DMS 273 treated with DMSO at 0.1 percent for 48 hours (cell line): ENCODE results near the gene SAPCD2.

Source experiments
- DNase-seq: peaks from one replicate; lab custom pipeline; 2025; lab: John Stamatoyannopoulos, UW

SAPCD2 gene

DNA sequence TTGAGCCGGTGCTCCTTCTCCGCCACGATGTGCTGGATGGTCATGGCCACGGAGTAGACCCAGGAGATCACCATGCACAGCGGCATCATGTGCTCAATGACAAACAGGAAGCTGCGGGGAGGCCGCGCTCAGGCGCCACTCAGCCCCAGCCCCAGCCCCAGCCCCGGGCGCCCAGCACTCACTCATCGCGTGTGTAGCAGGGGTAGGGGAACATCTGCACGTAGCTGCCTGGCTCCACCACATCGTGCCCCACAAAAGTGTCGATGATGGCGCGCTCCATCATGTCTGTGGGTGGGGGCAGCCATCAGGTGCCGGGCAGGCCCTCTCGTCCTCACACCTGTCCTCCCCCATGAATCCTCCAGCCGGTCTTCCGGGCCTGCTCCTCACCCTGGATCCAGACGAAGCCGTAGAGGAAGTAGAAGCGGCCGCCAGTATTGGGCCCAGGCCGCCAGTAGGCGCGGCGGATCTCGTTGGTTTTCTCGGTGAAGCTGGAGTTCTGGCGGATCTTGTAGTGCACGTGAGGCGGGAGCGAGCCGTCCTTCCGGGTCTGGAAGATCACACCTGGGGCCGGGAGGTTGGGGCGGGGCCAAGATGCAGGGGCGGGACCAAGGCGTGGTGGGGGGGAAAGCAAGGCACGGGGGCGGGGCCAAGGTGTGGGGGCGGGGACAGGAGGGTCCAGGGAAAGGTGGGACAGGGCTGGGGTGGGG, 52.4 kb downstream of the SAPCD2 start:
- no peak for DNase-seq

- DNase-seq = no peak
These were observed 53.3 kb downstream of the SAPCD2 start for GRCh38 chr9:137017071-137017470.

- DNase-seq = no peak
These were observed 53.9 kb downstream of the SAPCD2 start for GRCh38 chr9:137016436-137016835.

DNA sequence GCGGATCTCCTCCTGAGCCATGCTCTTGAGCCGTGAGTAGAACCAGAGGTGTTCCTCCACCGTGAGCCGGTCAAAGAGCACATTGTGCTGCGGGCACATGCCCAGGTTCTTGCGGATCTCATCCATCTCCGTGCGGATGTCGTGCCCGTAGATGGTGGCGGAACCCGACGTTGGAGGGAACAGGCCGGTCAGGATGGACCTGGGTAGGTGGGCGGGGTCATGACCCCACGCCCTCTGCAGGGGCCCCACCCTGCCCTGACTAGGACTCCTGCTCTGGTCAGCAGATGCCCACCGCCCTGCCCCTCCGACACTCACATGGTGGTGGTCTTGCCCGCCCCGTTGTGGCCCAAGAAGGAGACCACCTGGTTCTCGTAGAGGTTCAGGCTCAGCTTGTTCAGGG, 54.4 kb downstream of the SAPCD2 start:
- DNase-seq = no peak

- no peak for DNase-seq
These were observed 54.8 kb downstream of the SAPCD2 start for GRCh38 chr9:137015540-137015930.

DNA sequence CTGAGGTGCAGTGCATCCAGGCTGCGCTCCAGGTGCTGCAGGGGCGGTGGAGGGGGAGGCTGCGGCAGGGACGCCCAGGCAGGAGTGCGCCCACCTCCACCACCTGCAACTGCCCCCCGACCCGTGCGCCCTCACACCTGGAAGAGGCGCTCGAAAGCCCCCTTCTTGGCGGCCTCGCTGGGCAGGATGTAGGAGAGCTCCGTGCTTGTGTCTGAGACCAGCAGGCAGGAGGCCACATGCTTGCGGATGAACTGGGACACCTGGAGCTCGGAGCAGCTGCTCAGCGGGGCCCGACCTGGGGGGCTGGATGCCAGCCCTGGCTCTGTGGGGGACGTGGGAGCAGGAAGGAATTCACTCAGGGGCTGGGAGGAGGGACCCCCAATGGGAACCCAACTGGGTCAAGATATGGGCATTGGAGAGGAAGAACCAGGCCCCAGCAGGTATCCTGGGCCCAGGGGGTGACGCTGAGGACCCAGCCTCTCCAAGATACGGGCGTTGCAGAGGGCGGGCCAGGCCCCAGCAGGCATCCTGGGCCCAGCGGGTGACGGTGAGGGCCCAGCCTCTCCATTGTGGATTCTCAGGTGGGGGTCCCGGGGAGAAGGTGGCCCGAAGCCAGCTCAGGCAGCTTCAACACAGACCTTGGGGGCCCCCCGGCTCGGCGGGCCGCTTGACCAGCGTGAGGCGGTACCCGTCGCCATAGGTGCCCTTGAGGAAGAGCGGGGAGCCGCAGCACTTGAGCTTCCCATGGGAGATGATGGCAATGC, 55.4 kb downstream of the SAPCD2 start:
- DNase-seq = no peak

GRCh38 chr9:137014166-137014565, 56.2 kb downstream of the SAPCD2 start:
- DNase-seq = no peak

DNA sequence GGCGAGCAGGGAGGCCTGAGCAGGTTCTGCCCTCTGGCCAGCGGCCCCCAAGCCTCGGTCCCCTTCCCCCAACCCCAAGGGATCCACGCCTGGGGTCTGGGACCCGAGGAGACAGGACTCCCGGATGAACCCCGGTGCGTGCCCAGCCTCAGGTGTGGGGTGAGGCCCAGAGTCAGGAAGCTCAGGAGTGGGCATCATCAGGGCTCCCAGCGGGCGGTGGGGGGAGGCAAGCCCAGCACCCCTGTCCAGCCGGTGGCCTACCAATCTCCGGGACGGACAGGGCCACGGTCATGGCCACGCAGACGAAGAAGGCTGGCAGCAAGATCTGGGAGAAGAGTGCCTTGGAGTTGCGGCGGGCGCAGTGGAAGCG, 56.8 kb downstream of the SAPCD2 start:
- DNase-seq = no peak

DNA sequence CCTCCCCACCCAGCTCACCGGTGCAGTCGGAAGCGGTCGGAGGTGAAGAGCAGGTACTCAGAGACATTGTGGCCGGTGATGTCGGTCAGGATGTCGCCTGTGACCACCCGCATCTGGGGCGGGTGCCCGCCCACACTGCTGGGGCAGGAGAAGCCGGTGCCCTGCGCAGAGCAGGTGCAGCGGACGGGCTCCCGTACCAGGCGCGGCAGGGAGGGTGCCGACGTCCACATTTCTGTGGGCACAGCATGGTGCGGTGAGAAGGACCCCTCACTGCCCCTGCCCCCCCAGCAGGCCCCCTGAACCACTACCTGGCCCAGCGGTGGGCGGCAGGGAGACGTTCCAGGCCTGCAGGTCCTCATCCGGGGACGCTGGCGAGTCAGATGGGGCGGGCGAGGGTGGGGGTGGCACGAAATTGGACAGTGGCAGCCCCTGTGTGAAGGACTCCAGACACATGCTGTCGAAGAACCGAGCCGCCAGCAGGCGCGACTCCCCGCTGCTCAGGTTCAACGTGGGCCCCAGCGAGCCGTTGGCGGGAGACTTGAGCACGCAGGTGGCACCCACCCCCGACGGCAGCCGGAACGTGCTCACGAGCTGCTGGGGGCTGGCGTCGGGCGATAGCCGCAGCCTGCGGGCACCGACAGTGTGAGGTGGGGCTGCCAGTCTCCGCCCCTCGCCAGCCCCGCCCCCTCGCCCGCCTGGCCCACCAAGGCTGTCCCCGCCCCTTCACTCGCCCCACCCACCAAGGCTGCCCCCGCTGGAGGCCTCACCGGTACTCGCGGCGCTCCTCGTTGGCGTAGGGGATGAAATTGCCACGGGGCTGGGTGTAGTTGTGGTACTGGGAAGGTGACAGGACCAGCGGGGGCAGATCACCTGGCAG, 57.4 kb downstream of the SAPCD2 start:
- no peak for DNase-seq
